HG03039 (cell line): ENCODE data around the gene DACT3.
"Not testable (repeated sequence)": the region's sequence is repeated elsewhere in the genome, so short reads cannot be mapped to it uniquely, and the experiment has no call there.

ENCODE experiments used
- ATAC-seq: cut with Tn5 transposase; IDR thresholded peaks from one replicate; pipeline ENCODE4 v1.9.1; 2021; ENCODE audit warnings: mild to moderate bottlenecking, moderate library complexity; ENCODE audit not compliant: unreplicated experiment

DACT3 gene

DNA sequence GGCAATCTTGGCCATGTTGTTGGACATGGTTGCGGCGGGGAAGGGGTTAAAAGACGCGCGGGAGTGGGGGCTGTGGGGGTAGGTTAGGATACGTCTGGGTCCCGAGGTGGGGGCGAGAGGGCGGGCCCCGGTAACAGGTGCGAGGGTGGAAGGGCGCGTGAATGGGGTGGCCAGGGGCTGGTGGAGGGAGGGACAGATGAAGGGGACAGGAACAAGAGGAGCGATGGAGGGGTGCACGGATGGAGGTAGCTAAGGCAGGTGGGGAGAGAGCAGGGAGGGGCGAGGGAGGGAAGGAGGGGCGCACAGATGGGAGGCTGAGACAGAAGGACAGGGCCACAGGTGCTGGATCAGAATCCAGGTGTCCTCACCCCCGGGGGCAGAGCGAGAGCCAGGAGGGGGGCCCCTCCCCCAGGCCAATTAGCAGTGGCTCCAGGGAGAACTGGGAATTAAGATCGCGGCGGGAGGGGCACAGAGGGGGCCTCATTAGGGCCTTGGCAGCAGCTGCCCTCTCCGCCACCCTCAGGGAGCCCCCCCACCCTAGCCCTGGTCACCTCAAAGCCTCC lies 26.2 kb downstream of the DACT3 start:
- no peak for ATAC-seq

DNA sequence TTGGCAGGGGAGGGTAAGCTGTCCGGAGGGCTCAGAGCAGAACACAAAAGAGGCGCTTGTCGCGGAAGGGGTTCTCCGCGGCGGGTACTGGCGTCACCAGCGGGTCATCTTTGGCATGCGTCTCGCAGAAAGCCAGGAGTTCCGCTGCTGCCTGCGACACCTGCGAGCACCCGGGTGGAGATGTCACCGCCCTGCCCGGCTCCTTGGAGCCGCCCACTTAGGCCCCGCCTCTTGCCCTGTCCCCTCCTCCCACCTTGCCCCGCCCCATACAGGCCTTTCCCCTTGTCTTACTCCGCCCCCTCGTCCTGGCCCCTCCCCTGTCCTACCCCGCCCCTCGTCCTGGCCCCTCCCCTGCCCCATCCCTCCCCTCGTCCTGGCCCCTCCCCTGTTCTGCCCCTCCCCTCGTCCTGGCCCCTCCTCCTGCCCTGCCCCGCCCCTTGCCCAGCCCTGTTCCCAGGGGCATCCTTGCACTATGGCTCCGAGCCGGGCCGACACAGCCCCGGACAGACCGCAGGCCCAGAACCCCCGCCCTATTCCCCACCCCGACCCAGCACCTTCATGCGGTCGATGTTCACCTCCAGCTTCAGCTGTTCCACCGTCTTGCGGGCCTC lies 26.8 kb downstream of the DACT3 start:
- ATAC-seq: peak; percentile 51

DNA sequence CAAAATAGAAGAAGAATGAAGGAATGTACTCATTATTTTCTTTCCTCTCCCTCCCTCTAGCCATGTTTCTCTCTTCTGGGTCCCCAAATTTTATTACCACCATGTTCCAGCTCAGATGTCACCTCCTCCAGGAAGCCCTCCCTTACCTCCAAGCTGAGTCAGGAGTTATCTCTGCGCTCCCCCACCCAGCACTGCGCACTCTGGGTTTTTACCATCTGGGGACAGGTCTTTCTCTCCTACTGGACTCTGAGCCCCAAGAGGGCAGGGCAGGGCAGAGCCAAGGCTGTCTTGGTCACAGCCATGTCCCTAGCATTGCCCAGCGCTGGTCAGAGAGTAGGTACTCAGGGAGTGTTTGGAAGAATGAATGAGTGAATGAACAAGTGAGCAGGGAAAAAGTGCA lies 27.9 kb downstream of the DACT3 start:
- no peak for ATAC-seq

DNA sequence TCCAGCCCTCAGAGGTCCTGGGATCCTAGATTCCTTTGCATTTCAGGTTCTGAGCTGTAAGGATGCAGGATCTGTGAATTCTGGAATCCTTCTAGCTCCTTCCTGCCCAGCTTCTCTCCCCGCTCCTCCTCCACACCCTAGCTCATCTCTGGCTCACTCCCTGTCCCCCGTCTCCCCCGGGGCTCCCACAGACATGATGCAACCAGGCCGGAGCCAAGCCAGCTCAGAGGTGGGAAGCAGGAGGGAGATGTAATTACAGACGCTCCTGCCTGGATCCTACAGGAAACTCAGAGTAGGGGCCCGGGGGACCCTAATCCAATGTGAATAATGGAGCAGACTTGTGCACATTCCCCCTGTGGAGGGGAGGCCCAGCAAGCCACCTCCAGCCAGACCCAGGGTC lies 29.5 kb downstream of the DACT3 start:
- ATAC-seq: no peak

DNA sequence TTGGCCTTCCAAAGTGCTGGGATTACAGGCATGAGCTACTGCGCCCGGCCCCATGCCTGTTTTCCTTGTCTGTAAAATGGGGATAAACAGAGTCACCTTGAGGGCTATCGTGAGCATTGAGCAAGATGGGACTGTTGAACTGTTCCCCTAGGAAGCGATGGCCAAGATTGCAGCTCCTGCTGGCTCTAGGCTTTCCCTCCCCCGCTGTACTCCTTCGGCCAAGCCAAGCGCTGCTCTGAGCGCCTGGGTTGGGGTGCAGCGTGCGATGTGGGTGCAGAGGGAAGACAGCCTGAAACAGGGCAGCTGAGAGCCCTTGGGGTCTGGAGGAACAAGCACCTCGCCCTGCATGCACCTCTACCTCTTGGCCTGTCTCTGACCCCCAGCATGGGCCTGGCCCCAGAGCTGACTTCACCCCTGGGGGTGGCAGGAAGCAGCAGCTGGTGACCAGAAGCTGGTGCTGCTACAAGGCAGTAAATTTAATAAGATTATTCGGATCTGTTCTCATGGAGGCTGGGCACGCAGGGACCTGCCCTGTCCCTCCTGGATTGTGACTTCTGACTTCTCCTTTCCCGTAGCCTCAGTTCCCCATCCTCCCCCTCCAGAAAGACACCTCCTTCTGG lies 30.3 kb downstream of the DACT3 start:
- no peak for ATAC-seq

DNA sequence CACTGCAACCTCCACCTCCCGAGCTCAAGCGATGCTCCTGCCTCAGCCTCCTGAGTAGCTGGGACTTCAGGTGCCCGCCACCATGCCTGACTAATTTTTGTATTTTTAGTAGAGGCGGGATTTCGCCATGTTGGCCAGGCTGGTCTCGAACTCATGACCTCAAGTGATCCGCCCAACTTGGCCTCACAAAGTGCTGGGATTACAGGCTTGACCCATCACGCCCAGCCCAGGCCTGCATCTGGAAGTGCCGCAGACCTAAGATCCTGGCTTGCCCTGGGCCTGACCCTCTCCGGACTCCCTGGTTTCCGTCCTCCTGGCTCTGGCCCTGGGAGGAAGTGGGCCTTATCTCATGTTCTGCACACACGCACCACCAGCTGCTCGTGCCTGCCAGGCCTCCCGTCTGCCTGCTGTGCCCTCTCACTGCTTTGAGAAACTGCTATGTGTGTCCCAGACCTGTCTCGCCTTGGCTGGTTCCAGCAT lies 31.4 kb downstream of the DACT3 start:
- no peak for ATAC-seq

DNA sequence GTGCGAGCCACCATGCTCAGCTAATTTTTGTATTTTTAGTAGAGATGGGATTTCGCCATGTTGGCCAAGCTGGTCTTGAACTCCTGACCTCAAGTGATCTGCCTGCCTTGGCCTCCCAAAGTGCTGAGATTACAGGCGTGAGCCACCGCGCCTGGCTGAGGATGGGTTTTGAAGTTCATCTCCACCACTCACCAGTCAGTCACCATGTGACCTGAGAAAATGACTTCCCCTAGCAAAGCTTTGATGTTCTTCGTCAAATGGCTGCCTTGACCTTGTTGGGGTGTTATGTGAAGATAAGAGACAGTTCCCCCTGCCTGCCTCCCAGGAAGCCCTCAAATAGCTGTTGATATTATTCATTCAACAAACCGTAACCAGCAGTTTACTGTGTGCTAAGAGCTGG lies 32.0 kb downstream of the DACT3 start:
- ATAC-seq: not testable (repeated sequence)

DNA sequence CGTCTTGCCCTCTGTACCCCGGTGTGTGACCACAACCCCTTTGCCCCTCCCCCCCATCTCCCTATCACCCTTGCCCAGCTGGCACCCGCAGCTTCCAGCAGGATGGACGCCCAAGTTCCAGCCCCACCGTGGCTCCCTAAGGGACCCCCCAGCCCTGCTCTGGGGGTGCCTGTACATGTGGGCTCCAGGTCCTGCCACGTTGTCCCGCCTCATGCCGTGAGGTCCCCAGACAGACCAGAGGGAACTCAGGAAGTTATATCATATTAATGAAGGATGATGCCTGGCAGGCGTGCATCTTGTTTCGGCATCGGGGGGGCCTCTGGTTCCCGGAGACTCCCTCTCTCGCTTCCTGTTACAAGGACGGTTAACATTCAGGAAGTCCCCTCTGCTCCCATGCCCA lies 34.5 kb downstream of the DACT3 start:
- ATAC-seq: no peak

DNA sequence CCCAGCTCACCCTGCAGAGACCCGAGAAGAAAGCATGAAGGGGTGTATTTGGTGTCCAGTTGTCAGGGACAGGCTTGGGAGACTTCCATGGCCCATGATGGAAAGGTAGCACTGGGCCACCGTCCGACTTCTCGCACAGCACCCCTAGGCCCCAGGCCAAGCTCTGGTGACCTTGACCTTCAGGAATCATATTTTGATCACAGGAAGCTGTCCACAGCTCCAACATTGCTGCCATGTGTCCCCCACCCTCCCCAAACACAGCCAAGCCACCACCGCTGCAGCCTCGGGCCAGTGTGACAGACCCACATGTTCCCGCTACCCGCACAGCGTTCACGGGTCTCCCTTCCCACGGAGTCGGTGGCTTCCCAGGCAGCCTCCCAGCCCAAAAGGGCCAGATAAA lies 35.3 kb downstream of the DACT3 start:
- ATAC-seq: no peak

DNA sequence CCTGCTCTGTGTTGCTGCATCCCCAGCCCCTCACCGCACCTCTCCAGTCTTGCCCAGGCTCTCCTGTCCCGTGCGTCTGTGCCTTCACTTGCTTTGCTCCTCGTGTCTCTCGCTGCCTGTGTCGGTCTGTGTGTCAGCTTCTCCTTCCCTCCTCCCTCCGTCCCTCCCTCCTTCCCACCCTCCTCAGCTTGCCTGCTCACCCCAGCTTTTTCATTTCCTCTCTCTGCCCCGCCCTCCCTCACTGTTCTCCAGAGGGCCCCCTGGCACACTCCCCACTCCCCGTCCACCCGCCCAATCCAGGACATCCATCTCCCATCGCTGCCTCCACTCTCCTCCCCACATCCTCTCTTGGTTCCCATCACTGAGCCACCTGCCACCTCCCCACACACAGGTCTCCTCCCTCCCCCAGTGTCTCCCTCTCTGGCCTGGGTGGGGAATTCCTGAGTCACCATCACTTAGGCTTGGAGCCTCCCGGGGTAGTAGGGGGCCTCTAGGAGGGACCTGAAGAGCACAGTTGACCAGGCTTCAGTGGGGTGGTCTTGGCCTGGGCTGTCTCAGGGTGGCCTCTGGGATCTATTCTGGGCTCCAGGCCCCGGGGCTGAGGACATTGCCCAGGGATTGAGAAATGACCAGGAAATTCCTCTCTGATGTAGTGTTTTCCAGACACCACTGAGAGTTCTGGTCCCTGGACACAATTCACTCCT lies 35.9 kb downstream of the DACT3 start, which contains the start of gene PTGIR:
Gene PTGIR (minus strand): TSS at position 132 of the 704 bp plus-strand sequence. CDS start 864 bp downstream, outside the sequence.
- no peak for ATAC-seq

DNA sequence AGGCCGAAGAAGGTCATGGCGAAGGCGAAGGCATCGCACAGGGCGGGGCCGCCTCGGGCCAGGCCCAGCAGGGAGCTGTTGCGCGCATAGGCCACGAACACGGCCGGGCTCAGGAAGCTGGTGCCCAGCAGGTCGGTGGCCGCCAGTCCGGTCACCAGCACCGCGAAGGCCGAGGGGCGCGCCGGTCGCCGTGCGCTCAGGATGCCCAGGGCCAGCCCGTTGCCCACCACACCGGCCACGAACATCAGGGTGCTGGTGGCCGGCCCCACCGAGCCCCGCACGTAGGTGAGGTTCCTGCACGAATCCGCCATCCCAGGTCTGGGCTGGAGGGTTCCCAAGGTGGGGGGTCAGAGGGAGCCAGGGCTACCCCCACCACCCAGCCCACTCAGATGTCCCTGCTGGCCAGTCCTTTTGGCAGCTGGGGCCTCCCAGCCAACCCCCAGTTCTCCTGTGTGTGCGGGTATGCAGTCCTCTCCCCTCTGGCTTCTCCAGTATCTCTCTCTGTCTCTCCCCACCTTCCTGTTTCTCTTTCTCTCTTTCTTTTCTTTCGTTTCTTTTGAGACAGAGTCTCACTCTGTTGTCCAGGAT lies 37.0 kb downstream of the DACT3 start:
- no peak for ATAC-seq

DNA sequence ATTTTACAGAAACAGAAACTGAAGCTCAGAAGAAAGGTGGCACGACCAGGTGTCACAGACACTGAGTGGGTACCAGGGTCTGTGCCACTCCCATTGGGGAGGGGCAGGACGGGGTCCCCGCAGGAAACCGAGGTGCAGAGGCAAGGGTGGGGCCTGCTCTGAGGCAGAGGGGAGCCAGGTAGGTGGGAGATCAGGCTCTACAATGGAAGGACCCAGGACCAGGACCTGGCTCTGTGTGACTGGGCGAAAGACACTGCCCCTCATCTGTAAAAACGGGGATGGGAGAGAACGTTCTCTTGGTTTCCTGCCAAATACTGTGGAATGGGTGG lies 38.9 kb downstream of the DACT3 start:
- no peak for ATAC-seq

DNA sequence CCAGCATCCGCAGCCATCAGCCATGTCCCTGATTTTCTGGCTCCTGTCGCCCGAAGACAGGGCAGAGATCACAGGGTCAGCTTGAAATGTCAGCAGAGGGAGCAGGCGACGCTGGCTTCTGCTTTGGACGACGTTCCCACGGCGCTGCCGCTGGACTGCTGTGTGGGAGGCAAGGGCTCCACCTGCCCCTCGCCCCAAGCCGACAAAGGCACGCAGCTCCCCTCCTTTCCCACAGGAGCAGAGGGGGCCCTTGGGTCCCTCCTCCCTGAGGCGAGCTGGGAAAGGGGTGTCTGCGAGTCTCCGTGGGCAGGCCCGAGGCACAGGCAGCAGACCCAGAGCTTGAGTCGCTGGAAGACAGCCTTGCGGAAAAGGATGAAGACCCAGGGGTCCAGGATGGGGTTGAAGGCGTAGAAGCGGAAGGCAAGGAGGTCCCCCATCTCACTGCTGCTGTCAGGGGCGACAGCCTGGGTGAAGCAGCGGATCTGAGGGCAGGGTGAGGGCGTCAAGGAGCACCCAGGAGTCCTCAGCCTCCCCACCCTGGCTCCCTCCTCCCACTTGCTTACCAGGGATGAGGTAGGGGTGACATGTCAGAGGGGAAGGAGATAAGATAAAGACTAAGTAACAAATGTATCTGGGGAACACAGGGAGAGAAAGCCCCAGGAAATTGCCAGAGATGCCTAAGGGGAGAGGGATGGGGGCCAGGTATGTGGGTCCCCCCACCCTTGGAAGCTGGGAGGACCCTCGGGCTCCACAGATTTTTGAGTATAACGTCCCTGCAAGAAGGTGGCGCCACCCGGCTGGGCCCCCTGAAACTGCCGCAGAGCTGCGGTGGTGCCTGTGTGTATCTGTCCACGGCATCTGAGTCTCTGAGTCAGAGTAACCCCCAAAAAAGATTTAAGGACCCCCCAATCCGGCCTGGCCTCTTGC lies 39.5 kb downstream of the DACT3 start:
- ATAC-seq: no peak

DNA sequence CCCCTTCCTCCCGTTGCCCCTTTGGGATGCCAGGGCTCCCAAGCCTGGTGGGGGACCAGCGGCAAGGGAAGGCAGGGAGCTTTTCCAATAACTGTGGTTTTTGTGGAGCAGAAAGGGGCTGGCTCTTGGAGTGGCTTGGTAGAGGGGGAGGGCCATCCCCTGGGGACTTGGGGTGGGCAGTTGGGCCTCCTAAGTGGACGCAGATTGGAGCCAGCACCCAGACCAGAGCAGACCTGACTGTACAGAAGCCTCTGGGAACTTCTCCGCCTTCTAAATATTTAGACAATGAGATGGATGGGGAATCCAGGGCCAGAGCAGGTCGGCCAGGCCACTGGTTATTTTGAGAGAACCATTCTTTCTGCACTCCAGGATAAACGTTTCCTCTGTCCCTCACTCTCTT lies 40.3 kb downstream of the DACT3 start:
- ATAC-seq: no peak

DNA sequence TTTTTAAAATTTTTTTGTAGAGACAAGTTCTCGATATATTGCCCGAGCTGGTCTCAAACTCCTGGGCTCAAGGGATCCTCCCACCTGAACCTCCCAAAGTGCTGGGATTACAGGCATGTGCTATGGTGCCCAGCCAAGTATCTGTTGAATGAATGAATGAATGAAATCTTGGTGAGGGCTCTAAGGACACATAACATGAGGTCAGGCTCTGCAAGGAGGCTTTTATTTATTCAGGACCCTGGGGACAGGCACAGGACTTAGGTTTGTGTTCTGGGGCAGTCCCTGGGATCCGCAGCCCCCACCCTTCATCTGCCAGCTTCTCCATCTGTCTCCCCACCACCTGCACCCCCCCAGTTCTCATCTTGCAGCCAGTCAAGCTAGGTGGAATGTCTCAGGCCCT lies 40.7 kb downstream of the DACT3 start:
- ATAC-seq: no peak

DNA sequence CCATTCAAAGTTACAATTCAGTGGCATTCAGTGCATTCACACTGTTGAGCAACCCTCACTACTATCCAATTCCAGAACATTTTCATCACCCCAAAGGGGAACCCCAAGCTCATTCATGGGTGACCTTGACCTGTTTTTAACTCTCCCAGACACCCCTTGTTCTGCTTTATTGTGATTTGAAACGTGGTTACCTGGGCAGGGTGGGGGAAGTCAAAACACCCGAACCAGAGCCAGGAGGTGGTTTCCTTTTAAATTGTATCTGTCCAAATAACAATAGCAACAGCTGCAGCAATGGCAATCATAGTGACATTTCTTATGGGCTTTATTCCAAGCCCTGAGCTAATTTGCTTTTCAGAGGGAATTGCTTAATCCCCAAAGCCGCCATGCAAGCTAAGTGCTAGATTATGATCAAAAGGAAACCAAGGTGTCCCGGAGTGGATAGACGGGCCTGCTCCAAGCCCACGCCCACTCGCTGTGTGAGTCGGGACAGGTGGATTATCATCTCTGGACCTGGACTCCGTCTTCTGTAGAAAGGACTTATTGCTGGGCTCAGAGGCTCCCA lies 42.2 kb downstream of the DACT3 start:
- no peak for ATAC-seq

DNA sequence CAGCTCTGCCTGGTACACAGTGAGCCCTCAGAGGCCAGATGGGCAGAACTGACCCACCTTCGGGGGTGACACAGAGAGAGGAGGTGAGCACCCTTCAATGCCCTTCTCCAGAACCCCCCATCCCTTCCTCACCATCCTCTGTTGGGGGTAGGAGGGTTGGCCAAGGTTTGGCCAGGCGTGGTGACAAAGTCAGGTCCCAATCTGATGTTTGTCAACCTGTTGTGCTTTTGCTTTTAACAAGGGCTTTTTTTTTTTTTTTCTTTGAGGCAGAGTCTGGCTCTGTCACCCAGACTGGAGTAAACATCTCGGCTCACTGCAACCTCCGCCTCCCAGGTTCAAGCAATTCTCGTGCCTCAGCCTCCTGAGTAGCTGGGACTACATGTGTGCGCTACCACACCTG lies 43.4 kb downstream of the DACT3 start:
- ATAC-seq: no peak

DNA sequence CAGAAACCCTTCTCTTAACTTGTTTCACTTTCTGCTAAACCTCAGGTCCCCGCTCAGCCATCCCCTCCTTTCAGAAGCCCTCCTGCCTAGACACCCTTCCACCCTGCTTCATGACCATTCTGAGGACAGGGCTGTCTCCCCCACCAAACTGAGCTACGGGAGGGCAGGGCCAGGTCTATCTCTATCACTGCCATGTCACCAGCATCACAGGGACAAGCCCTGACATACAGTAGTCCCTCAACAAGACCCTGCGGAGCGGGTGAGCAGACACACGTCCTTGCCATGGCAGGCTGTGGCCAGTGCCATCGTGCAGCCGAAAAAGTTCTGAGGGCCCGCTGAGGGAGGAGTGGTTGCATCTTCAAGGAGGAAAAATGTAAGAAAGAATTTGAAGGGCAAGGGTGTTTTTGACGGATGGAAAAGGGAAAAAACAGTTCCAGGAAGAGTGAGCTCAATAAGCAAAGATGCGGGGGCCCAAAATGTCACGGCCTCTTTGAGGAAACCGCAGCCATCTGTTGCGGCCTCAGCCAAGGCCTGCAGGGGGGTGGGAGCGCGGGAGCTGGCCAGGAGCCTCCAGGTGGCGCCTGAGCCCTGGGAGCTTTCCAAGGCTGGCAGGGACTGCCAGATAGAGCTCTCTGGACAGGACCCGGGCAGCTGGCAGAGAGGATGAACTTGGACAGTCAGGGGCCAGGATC lies 44.2 kb downstream of the DACT3 start:
- ATAC-seq: no peak

DNA sequence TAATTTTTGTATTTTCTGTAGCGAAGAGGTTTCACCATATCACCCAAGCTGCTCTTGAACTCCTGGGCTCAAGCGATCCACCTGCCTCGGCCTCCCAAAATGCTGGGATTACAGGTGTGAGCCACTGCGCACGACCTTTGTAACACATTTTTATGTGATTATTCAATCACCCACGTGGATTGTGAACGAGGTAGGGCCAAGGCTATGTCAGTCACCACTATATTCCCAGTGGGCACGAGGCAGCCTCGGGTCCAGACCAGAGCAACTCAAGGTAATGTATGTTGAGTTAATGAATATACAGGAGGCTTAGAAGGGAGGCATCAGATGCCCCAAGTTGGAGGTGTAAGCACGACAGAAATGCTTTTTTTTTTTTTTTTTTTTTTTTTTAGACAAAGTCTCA lies 45.0 kb downstream of the DACT3 start:
- no peak for ATAC-seq
